Panc1 (cell line): ENCODE data around the gene TBC1D2. TPM values are rescaled to one million over a fixed set of nuclear protein-coding genes. Genes with fewer than 3 reads are reported as not detected.

ENCODE experiments used
- ATAC-seq: fragments of 200-7000 bp; cut with Tn5 transposase; 2 replicates; pipeline ENCODE4 v1.9.1; 2020; ENCODE audit warnings: mild to moderate bottlenecking, moderate library complexity
- BruUV-seq: library from RNA; stranded (reverse); fragments of 400-500 nt; replicated peaks from 2 replicates; lab custom pipeline; 2021; lab: Mats Ljungman, UMichigan
- CTCF ChIA-PET: fragments of 300-600 bp; sonication (Branson Sonifier 250); formaldehyde crosslinking; loops from one replicate; lab custom pipeline; 2022; ENCODE audit warnings: antibody characterized with exemption; lab: Charles Lee
- POLR2A ChIA-PET: fragments of 300-600 bp; sonication (Branson Sonifier 250); formaldehyde crosslinking; loops from one replicate; lab custom pipeline; 2022; ENCODE audit warnings: antibody characterized with exemption; lab: Charles Lee
- DNase-seq: peaks from one replicate; pipeline ENCODE4 v3.0.0-alpha.2; 2010; ENCODE audit warnings: low read depth, low spot score
- H3K27ac ChIP-seq: 2 replicates; pipeline ENCODE4 v1.5.1; 2011; ENCODE audit warnings: mild to moderate bottlenecking, low read length, inconsistent platforms
- H3K27me3 ChIP-seq: fragments of 200-500 bp; sonication (Bioruptor generic); 2 replicates; pipeline ENCODE4 v1.6.0; 2014; ENCODE audit warnings: low read length, inconsistent platforms; ENCODE audit not compliant: control insufficient read depth, insufficient read depth
- H3K36me3 ChIP-seq: fragments of 200-500 bp; sonication (Bioruptor generic); 2 replicates; pipeline ENCODE4 v1.5.1; 2014; ENCODE audit warnings: inconsistent platforms, mild to moderate bottlenecking, low read length, moderate library complexity; ENCODE audit not compliant: control insufficient read depth, insufficient read depth
- H3K4me1 ChIP-seq: 2 replicates; pipeline ENCODE4 v1.5.1; 2011; ENCODE audit warnings: inconsistent platforms, mild to moderate bottlenecking, low read length, moderate library complexity; ENCODE audit not compliant: control insufficient read depth, insufficient read depth
- H3K4me3 ChIP-seq, 2 experiments: 2 replicates each; pipeline ENCODE4 v1.5.1; 2011 to 2012; ENCODE audit warnings: low read depth in 2 of 2, low read length in 2 of 2, mild to moderate bottlenecking in 2 of 2, inconsistent platforms in 1 of 2, moderate library complexity in 1 of 2
- H3K9me3 ChIP-seq: fragments of 200-500 bp; sonication (Bioruptor generic); 2 replicates; pipeline ENCODE4 v1.5.1; 2014; ENCODE audit warnings: low read depth, mild to moderate bottlenecking, inconsistent platforms, low read length, moderate library complexity; ENCODE audit not compliant: control insufficient read depth, insufficient read depth
- POLR2AphosphoS5 ChIP-seq: IDR thresholded peaks from 2 replicates; pipeline ENCODE4 v1.6.1; 2012; ENCODE audit warnings: mild to moderate bottlenecking, low read depth, low read length, moderate library complexity
- SIN3A ChIP-seq: IDR thresholded peaks from 2 replicates; pipeline ENCODE4 v1.6.1; 2012; ENCODE audit warnings: low read depth, mild to moderate bottlenecking, low read length, moderate library complexity, borderline replicate concordance; ENCODE audit not compliant: insufficient read depth
- TCF7L2 ChIP-seq: IDR thresholded peaks from 2 replicates; pipeline ENCODE4 v1.6.1; 2011; ENCODE audit warnings: mild to moderate bottlenecking, low read depth, low read length, inconsistent platforms
- in situ Hi-C: cut with HindIII; loops from 2 replicates; pipeline ENCODE4 v1.10.0; 2016; ENCODE audit warnings: low sequenced_read_pairs, low pct_unique_long_range_greater_than_20kb
- intact Hi-C: fragments of 100-400 bp; cut with micrococcal nuclease; formaldehyde crosslinking; loops from one replicate; pipeline ENCODE4 v1.10.0; 2022; ENCODE audit not compliant: unreplicated experiment
- total RNA-seq: library from RNA; stranded (reverse); gene quantifications from one replicate; pipeline ENCODE4 v1.2.1, GENCODE V29; 2021; ENCODE audit not compliant: unreplicated experiment
- TF ChIP-seq, protein P1 (sequence below): fragments of 450-650 bp; IDR thresholded peaks from 2 replicates; pipeline ENCODE4 v1.5.1; 2017; ENCODE audit warnings: mild to moderate bottlenecking
- TF ChIP-seq, protein P2 (sequence below), 2 experiments: IDR thresholded peaks; 2 replicates each; pipeline ENCODE4 v1.6.1; 2011 to 2012; ENCODE audit warnings: low read depth in 2 of 2, control low read depth in 1 of 2, low read length in 1 of 2, mild to moderate bottlenecking in 1 of 2, moderate library complexity in 1 of 2; ENCODE audit not compliant: insufficient read depth in 1 of 2

The TBC1D2 gene
- total RNA-seq, 1 experiment from 2014 or later, result 2.4 TPM

DNA sequence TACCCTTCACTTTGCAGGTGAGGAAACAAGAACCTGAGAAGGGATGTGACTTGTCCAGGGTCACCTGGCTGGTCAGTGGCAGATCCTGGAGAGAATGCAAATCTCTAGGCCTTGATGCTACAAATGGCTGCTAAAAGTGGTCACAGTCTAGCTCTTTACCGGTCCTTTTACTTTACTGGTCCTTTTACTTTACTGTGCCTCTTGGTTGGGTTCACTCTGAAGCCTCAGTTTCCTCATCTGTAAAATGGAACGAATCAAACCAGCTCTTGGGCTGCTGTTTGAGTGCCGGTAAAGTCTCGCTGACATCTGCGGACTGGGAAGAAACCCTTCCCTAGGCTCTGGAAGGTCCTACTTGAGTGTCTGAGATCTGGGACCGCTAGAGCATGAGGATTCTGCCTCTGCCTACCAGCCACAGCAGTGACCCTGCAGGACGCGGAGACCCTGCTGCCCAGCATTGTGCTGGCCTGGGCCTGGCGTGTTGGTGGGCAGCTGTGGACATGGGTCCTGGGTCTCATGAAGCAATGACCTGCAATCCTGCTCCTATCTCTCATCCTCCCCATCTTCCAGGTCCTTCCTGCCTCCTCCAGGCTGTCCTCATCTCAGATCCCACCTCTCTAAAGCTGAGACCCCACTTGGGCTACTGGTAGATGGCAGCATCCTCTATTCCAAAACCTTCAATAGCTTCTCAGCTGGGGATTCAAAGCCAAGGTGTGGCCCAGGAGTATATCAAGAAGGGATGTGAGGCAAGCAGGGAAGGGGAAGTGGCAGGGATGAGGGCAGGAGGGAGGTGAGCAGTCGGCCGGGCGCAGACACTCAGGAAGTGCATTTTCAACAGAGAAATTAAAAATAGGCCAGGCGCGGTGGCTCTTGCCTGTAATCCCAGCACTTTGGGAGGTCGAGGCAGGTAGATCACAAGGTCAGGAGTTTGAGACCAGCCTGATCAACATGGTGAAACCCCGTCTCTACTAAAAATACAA lies 76.3 kb downstream of the TBC1D2 start:
- no peak overlapping the region for H3K4me3 ChIP-seq
- no TSS peak for BruUV-seq
- no peaks in the 10 kb centered on the region for H3K36me3 ChIP-seq
- H3K9me3 ChIP-seq, result no peaks in the 10 kb centered on the region
- CTCF ChIA-PET, result no interaction called here
- H3K4me1 ChIP-seq, result no peaks in the 10 kb centered on the region
- no peaks in the 10 kb centered on the region for H3K27me3 ChIP-seq
- no peak overlapping the region for H3K27ac ChIP-seq
- DNase-seq (no peak), ATAC-seq (no peak)
- POLR2A ChIA-PET, result no interaction called here
- TF ChIP-seq, protein P1, sequence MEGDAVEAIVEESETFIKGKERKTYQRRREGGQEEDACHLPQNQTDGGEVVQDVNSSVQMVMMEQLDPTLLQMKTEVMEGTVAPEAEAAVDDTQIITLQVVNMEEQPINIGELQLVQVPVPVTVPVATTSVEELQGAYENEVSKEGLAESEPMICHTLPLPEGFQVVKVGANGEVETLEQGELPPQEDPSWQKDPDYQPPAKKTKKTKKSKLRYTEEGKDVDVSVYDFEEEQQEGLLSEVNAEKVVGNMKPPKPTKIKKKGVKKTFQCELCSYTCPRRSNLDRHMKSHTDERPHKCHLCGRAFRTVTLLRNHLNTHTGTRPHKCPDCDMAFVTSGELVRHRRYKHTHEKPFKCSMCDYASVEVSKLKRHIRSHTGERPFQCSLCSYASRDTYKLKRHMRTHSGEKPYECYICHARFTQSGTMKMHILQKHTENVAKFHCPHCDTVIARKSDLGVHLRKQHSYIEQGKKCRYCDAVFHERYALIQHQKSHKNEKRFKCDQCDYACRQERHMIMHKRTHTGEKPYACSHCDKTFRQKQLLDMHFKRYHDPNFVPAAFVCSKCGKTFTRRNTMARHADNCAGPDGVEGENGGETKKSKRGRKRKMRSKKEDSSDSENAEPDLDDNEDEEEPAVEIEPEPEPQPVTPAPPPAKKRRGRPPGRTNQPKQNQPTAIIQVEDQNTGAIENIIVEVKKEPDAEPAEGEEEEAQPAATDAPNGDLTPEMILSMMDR, result no peak
- TF ChIP-seq POLR2AphosphoS5 (no peak), SIN3A (no peak), TCF7L2 (no peak)
- TF ChIP-seq, protein P2, sequence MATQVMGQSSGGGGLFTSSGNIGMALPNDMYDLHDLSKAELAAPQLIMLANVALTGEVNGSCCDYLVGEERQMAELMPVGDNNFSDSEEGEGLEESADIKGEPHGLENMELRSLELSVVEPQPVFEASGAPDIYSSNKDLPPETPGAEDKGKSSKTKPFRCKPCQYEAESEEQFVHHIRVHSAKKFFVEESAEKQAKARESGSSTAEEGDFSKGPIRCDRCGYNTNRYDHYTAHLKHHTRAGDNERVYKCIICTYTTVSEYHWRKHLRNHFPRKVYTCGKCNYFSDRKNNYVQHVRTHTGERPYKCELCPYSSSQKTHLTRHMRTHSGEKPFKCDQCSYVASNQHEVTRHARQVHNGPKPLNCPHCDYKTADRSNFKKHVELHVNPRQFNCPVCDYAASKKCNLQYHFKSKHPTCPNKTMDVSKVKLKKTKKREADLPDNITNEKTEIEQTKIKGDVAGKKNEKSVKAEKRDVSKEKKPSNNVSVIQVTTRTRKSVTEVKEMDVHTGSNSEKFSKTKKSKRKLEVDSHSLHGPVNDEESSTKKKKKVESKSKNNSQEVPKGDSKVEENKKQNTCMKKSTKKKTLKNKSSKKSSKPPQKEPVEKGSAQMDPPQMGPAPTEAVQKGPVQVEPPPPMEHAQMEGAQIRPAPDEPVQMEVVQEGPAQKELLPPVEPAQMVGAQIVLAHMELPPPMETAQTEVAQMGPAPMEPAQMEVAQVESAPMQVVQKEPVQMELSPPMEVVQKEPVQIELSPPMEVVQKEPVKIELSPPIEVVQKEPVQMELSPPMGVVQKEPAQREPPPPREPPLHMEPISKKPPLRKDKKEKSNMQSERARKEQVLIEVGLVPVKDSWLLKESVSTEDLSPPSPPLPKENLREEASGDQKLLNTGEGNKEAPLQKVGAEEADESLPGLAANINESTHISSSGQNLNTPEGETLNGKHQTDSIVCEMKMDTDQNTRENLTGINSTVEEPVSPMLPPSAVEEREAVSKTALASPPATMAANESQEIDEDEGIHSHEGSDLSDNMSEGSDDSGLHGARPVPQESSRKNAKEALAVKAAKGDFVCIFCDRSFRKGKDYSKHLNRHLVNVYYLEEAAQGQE (IDR thresholded peaks at IDR 0.05; ENCODE audit: insufficient read depth in 1 of 2, low read depth in 2 of 2, low read length in 1 of 2), result no peak
- intact Hi-C loops (no loop called here), in situ Hi-C loops (no loop called here)

DNA sequence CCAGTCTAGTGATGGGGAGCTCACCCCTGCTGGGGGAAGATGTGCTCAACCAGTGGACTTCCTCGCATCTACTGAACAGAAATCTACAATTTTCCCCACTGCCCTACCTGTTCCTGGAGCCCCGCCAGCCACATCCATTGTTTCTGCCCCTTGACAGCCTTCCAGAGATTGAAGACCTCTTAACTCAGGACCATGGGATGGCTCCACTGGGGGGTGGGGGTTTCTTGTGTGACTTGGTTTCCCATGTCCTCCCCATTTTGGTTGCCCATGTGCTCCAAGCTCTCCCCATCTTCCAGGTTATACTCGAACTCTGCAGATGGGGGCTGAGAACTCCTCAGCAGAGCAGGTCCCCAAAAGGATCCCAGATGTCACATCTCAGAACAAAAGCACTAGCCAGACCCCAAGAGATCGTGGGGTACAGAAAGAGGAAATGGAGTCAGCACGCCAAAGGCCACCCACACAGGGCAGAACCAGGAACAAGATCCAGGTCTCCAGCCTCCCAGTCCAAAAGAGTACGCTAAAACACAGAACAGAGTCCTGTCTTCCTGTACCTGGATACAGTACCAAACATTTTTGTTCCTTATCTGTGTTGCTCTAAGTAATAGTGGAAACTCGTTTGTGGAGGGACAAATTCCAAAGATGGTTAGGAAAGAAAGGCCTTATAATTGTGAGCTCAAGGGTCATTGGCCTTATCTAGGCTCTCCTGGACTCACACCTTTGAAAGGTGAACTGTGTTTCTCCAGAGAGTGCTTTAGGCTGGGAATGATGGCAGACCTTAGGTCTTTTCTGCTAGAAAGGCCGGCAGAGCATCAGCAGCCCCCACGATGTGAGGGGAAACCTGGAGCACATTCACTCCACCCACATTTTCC lies 78.8 kb downstream of the TBC1D2 start:
- no TSS peak for BruUV-seq
- TF ChIP-seq SIN3A (no peak), POLR2AphosphoS5 (no peak), TCF7L2 (no peak)
- TF ChIP-seq, protein P1, result no peak
- TF ChIP-seq, protein P2 (IDR thresholded peaks at IDR 0.05; ENCODE audit: insufficient read depth in 1 of 2, low read depth in 2 of 2, low read length in 1 of 2), result no peak

More for the DNA sequence above, 78.8 kb downstream of the TBC1D2 start:
- no peak for ATAC-seq
- H3K27ac ChIP-seq, result no peak overlapping the region
- H3K36me3 ChIP-seq, result no peaks in the 10 kb centered on the region
- H3K27me3 ChIP-seq, result no peaks in the 10 kb centered on the region
- H3K4me1 ChIP-seq, result peaks cover 9% of the 10 kb centered on the region
- no peaks in the 10 kb centered on the region for H3K9me3 ChIP-seq
- POLR2A ChIA-PET, result no interaction called here
- in situ Hi-C loops (no loop called here), intact Hi-C loops (no loop called here)
- CTCF ChIA-PET, result no interaction called here
- H3K4me3 ChIP-seq, result no peak overlapping the region
- no peak for DNase-seq
